AG09319 (cell line): ENCODE results near the gene SHC4.
A peak's percentile ranks its signal among the peaks of the same experiment; 100 is the strongest.

Experiments used
- DNase-seq: peaks from one replicate; pipeline ENCODE4 v3.0.0-alpha.2; 2010; ENCODE audit warnings: low read depth; ENCODE audit errors: extremely low read depth
- TF ChIP-seq, protein P1 (sequence below): IDR thresholded peaks from 2 replicates; pipeline ENCODE4 v1.5.1; 2011; ENCODE audit warnings: low read depth, mild to moderate bottlenecking, inconsistent platforms, low read length, moderate library complexity

Gene SHC4

DNA sequence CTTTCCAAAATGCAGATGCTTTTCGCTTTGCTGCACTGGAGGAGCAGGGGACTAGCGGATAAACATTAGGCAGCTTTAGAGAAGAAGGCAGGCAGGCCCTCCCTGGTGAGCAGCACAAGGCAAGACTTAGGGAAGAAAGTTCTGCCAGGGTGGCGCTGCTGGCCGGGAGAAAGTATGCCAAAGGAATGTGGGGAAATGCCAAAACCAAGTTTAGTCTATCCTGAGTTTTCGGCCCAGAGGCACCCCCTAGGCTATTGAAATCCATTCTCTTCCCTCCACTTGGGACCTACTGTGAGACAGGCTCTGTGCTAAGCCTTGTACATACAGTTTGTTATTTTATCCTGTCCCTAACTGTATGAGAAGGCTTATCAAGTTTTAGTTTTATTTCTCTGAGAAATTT, 9.2 kb downstream of the SHC4 start:
- TF ChIP-seq, protein P1, sequence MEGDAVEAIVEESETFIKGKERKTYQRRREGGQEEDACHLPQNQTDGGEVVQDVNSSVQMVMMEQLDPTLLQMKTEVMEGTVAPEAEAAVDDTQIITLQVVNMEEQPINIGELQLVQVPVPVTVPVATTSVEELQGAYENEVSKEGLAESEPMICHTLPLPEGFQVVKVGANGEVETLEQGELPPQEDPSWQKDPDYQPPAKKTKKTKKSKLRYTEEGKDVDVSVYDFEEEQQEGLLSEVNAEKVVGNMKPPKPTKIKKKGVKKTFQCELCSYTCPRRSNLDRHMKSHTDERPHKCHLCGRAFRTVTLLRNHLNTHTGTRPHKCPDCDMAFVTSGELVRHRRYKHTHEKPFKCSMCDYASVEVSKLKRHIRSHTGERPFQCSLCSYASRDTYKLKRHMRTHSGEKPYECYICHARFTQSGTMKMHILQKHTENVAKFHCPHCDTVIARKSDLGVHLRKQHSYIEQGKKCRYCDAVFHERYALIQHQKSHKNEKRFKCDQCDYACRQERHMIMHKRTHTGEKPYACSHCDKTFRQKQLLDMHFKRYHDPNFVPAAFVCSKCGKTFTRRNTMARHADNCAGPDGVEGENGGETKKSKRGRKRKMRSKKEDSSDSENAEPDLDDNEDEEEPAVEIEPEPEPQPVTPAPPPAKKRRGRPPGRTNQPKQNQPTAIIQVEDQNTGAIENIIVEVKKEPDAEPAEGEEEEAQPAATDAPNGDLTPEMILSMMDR, result peak; percentile 24
- DNase-seq, result no peak

DNA sequence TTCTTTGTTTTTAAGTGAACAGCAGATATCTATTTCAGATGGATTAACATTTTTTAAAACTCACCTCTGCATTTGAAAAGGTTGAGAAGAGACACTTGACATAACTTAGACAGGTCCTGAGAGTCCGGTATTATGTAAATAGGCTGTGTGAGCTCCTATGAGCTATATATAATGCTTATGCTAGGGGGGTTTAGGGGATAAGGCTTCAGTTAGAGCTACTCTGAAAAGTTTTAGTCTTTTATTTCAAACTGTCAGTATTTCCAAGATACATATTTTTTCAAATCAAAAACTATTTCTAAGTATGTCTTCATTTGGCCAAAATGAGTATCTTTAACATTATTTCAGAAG, 16.9 kb downstream of the SHC4 start:
- TF ChIP-seq, protein P1, result no peak
- DNase-seq, result no peak

DNA sequence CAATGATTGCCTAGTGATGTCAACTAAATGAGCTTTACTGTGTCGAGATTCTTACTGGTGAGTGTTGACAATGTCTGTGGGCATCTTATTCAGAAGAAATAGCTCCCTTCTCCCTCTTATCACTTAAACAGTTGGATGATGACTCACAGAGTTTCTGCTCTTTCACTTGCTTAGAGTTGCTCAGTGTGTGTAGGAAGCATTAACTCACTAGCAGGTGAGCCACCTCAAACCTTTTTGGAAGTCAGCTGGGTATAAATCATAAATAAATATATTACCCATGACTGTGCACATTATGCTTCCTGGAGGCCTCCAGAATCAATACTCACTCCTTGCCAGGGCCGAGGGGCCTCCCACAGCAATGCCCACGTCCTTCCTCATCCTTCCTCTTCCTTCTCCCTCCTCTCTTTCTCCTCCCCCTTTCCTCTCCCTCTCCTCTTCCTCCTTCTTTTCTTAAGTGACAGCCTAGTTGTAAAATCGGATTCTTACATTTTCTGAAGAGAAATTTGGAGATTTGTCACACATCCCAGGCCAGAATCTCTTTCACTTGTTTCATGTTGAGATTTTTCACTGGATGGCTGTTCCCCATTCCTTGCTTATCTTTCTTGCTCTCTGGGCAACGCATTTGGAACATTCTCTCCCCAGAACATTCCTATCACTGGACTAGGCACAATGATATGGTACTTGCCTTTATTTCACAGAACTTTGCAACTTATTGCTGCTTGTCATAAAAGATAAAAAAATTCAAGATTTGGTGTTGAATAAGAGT, 17.5 kb downstream of the SHC4 start:
- no peak for DNase-seq
- TF ChIP-seq, protein P1, result no peak

DNA sequence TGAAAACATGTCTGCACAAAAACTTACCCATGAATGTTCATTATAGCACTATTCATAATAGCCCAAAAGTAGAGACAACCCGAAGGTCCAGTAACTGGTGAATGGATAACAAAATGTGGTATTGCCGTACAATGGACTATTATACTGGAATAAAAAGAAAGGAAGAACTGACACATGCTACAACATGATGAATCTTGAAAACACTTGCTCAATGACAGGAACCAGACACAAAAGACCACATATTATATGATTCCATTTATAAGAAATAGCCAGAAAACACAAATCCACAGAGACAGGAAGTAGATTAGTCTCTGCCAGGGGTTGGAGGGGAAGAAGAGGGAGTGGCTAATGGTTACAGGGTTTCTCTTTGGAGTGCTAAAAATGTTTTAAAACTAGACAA, 18.3 kb downstream of the SHC4 start:
- DNase-seq, result no peak
- TF ChIP-seq, protein P1, result no peak

DNA sequence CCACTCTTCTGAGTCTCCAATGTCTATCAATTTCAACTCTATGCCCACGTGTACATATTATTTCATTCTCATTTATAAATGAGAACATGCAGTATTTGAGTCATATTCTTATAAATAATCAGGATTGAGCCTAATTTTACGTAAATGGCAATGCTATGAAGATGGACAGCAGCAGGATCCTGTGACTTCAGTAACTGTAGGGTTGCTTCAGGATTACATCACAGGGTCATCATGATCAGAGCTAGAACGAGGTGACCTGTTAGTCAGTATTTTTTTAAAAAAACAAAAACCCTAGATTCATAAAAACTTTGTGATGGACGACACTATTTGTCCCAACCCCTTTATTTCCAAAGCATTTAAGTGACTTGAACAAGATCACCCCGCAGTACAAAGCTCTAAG, 21.8 kb downstream of the SHC4 start:
- TF ChIP-seq, protein P1, result no peak
- DNase-seq, result no peak

DNA sequence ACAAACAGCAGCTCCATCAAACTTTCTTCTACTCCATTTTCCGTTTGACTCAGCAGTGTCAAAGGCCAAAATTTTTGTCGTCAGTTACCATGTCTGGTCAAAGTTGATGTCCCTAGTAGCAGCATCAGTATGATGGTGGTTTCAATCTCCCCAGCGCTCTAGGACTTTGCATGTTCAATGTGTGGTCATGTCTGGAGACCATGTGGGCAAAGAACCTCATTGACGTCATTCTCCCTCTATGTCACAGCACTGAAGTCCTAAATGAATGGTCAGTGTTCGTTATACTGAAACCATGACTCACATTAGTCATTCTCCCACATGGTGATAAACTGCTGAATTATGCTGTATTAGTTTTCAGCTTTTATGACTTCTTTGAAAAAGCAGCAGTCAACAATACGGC, 23.2 kb downstream of the SHC4 start:
- DNase-seq, result peak; percentile 62
- TF ChIP-seq, protein P1, result no peak

DNA sequence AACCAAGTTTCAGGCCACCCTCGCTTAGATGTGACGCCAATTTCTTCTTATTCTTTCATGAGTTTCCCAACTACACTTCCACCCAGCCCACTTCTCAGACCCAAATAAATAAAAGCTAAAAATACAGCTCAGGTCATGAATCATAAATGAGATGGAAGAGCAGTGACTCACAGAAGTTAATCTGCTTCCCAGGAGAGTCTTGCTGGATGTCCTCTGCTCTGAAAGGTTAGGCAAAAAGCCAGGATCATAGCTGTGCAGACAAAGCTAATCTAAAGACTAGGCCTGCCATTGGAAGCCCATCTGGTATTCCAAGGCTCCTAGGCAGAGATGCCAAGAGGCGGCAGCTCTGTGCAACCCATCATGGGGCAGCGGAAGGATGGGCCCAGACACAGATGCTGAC, 24.1 kb downstream of the SHC4 start:
- TF ChIP-seq, protein P1, result no peak
- peak; percentile 78 for DNase-seq
